Suprapubic skin (tissue), 3 donors: ENCODE measurements around the gene CCK.

Source experiments
- CTCF ChIP-seq, 2 donors: fragments of 200-600 bp in 1 of 2; fragments of 450-650 bp in 1 of 2; sonication (generic) in 1 of 2; IDR thresholded peaks; one replicate each; pipeline ENCODE4 v1.5.1; 2016 to 2019; ENCODE audit warnings: antibody characterized with exemption in 2 of 2, mild to moderate bottlenecking in 1 of 2, moderate library complexity in 1 of 2
- EP300 ChIP-seq: sonication (generic); formaldehyde crosslinking; IDR thresholded peaks from one replicate; pipeline ENCODE4 v1.6.1; 2017; ENCODE audit warnings: antibody characterized with exemption
- POLR2A ChIP-seq, 2 donors: fragments of 450-650 bp; IDR thresholded peaks; one replicate each; pipeline ENCODE4 v1.6.1; 2017; ENCODE audit warnings: antibody characterized with exemption in 2 of 2, mild to moderate bottlenecking in 2 of 2, moderate library complexity in 2 of 2

DNA sequence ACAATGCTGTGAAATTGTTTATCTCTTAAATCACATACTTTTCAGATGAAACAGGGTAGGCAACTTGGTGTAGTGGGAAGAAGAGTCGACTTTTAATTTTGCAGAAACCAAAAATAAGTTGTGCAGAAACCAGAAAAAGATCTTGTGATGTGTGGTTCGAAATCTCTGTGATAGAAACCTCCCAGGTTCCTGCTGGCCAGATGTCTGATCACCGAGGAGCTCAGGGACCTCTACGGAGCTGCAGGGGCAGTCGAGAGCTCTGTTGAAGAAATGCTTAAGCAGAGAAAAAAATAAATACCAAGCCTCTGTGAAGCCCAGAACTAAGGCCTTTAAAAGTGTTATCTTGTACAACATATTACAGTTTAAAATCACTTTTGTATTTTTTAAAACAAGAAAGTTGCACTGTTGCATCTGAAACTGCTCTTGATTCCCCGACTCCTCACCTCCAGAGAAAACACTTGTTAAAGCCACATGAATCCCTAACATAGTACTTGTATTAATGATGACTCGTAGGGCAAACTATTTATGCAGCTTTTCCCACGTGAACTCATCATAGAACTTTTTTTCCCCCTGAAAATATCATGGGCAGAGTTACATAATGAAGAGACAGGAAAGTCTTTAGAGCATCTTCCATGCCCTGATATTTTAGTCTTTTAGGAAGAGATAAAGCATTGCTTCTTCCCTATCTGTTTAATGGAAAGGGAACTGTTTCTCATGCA, 51.3 kb downstream of the CCK start:
- TF ChIP-seq EP300 (no peak), POLR2A (IDR thresholded peaks at IDR 0.05) (no peak), CTCF (IDR thresholded peaks at IDR 0.05) (no peak)
